ENCODE measurements around the gene ADRA1B.
"Not testable (repeated sequence)": the region's sequence is repeated elsewhere in the genome, so short reads cannot be mapped to it uniquely, and the experiment has no call there.

ADRA1B gene

DNA sequence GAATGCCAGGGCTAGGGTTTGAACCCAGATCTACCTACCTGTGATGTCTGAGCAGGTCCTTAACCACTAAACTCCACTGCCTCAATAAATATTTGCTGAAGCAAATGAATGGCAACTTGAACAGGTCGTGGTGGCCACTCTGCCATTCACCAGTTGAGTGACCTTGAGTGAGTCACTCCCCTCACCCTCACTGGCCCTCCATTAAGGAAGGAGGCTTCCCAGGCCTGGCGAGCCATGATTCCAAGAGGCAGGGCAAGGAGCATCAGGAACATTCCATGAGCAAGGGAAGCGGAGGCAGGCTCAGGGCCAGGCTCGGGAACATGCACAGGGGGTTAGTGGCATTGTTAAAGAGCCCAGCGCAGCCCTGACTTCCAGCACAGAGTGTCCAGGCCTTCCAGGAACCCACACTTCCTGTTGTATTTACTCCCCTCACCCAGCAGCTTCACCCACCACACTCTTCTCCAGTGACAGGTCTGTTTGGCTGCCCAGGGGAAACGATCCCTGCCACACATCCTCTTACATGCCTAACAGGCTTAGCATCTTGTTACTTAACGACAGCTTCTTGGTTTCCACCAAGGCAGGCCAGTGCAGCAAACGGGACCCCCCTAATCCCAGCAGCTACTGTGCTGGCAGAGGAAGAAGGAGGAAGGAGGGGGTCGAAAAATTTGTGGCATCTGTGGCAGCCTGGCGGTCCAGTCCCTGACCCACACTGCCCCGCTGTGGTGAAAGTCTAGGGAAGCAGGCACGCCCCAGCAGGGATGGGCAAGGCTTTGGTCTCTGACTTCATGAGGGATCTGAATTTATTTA, 49.0 kb downstream of the ADRA1B start:
- POLR2A ChIA-PET = no interaction called here
- CTCF ChIA-PET = interaction anchor here (0.5 to 1.9 kb wide), 4 partner anchors 12 to 520 kb away, joined by 4 read pairs; no protein-coding TSS in a partner anchor
- TF ChIP-seq ARNT (IDR thresholded peaks at IDR 0.05) (no peak), NFRKB (IDR thresholded peaks at IDR 0.05) (no peak), CTBP1 (IDR thresholded peaks at IDR 0.05; ENCODE audit: borderline replicate concordance) (no peak), FOXM1 (IDR thresholded peaks at IDR 0.05; ENCODE audit: borderline replicate concordance) (no peak), FOXA1 (IDR thresholded peaks at IDR 0.05) (no peak), SP1 (IDR thresholded peaks at IDR 0.05) (no peak), FOXK2 (IDR thresholded peaks at IDR 0.05) (no peak), HDGF (IDR thresholded peaks at IDR 0.05; ENCODE audit: borderline replicate concordance) (no peak), BHLHE40 (IDR thresholded peaks at IDR 0.05; ENCODE audit: borderline replicate concordance) (no peak), ELF4 (IDR thresholded peaks at IDR 0.05) (no peak), ZNF384 (IDR thresholded peaks at IDR 0.05) (no peak), SUZ12 (IDR thresholded peaks at IDR 0.05) (no peak), TARDBP (IDR thresholded peaks at IDR 0.05) (no peak), LEF1 (IDR thresholded peaks at IDR 0.05; ENCODE audit: borderline replicate concordance) (no peak)
- TF ChIP-seq, protein P1, sequence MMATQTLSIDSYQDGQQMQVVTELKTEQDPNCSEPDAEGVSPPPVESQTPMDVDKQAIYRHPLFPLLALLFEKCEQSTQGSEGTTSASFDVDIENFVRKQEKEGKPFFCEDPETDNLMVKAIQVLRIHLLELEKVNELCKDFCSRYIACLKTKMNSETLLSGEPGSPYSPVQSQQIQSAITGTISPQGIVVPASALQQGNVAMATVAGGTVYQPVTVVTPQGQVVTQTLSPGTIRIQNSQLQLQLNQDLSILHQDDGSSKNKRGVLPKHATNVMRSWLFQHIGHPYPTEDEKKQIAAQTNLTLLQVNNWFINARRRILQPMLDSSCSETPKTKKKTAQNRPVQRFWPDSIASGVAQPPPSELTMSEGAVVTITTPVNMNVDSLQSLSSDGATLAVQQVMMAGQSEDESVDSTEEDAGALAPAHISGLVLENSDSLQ (IDR thresholded peaks at IDR 0.05) = no peak
- peak; percentile 65 for DNase-seq (ENCODE audit: extremely low spot score)

DNA sequence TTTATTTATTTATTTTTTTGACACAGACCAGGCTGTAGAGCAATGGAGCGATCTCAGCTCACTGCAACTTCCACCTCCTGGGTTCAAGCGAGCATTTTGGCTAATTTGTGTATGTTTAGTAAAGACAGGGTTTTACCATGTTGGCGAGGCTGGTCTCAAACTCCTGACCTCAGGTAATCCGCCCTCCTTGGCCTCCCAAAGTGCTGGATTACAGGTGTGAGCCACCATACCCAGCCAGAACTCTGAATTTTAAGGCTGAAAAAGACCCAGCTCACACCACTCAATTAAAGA, 49.5 kb downstream of the ADRA1B start:
- CTCF ChIA-PET = interaction anchor here (0.5 kb wide), 1 partner anchor 31 kb away, joined by 3 read pairs; no protein-coding TSS in a partner anchor
- POLR2A ChIA-PET; DNase-seq (ENCODE audit: extremely low spot score): not testable (repeated sequence)

DNA sequence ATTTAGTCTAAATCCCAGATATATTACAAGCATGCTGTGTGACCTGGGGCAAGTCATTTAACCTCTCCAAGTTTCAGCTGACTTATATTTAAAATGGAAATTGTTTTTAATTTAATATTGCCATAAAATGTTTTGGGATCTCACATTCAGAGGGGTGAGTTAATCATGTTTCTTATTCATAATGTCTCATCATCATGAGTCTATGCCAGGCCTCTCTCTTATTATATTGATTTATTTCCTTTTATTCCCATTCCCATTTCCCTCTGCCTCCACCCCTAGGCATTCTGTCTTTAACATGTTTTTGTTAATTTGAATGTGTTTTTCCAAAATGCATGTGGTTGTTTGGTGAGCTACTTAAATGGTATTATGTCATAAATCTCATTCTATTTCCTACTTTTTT, 53.7 kb downstream of the ADRA1B start:
- no peak for DNase-seq (ENCODE audit: extremely low spot score)
- POLR2A ChIA-PET = no interaction called here
- TF ChIP-seq L3MBTL2 (conservative IDR thresholded peaks at IDR 0.05) (no peak), ZNF384 (IDR thresholded peaks at IDR 0.05) (no peak), FOXM1 (IDR thresholded peaks at IDR 0.05; ENCODE audit: borderline replicate concordance) (no peak), BHLHE40 (IDR thresholded peaks at IDR 0.05; ENCODE audit: borderline replicate concordance) (no peak), ELF4 (IDR thresholded peaks at IDR 0.05) (no peak), SUZ12 (IDR thresholded peaks at IDR 0.05) (no peak), FOXA1 (IDR thresholded peaks at IDR 0.05) (no peak), TARDBP (IDR thresholded peaks at IDR 0.05) (no peak), HDGF (IDR thresholded peaks at IDR 0.05; ENCODE audit: borderline replicate concordance) (no peak), FOXK2 (IDR thresholded peaks at IDR 0.05) (no peak), NFRKB (IDR thresholded peaks at IDR 0.05) (no peak), SP1 (IDR thresholded peaks at IDR 0.05) (no peak), CTBP1 (IDR thresholded peaks at IDR 0.05; ENCODE audit: borderline replicate concordance) (no peak), LEF1 (IDR thresholded peaks at IDR 0.05; ENCODE audit: borderline replicate concordance) (no peak), ARNT (IDR thresholded peaks at IDR 0.05) (no peak)
- TF ChIP-seq, protein P1 (IDR thresholded peaks at IDR 0.05) = no peak
- CTCF ChIA-PET = no interaction called here

DNA sequence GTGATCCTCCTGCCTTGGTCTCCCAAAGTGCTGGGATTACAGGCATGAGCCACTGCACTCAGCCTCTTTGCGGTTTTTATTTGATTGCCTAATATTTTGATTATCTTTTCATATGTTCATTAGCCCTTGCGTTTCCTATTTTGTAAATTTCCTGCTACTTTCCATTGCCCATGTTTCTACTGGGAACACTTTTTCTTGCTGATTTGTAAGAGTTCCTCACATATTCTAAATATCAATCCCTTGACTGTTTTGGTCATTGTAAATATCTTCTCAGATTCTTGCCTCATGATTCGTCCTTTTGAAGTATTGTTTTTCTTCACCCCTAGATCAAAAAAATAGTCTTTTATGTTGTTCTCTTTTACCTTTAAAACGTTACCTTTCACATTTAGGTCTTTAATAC, 54.8 kb downstream of the ADRA1B start:
- POLR2A ChIA-PET = no interaction called here
- TF ChIP-seq SP1 (IDR thresholded peaks at IDR 0.05) (no peak), LEF1 (IDR thresholded peaks at IDR 0.05; ENCODE audit: borderline replicate concordance) (no peak), HDGF (IDR thresholded peaks at IDR 0.05; ENCODE audit: borderline replicate concordance) (no peak), TARDBP (IDR thresholded peaks at IDR 0.05) (no peak), FOXM1 (IDR thresholded peaks at IDR 0.05; ENCODE audit: borderline replicate concordance) (no peak), FOXA1 (IDR thresholded peaks at IDR 0.05) (no peak), SUZ12 (IDR thresholded peaks at IDR 0.05) (no peak), NFRKB (IDR thresholded peaks at IDR 0.05) (no peak), ZNF384 (IDR thresholded peaks at IDR 0.05) (no peak), FOXK2 (IDR thresholded peaks at IDR 0.05) (no peak), ARNT (IDR thresholded peaks at IDR 0.05) (no peak), ELF4 (IDR thresholded peaks at IDR 0.05) (no peak), L3MBTL2 (conservative IDR thresholded peaks at IDR 0.05) (no peak), CTBP1 (IDR thresholded peaks at IDR 0.05; ENCODE audit: borderline replicate concordance) (no peak)
- TF ChIP-seq, protein P1 (IDR thresholded peaks at IDR 0.05) = no peak
- CTCF ChIA-PET = interaction anchor here (0.5 kb wide), 1 partner anchor 750 kb away, joined by 3 read pairs; no protein-coding TSS in a partner anchor
- no peak for DNase-seq (ENCODE audit: extremely low spot score)

DNA sequence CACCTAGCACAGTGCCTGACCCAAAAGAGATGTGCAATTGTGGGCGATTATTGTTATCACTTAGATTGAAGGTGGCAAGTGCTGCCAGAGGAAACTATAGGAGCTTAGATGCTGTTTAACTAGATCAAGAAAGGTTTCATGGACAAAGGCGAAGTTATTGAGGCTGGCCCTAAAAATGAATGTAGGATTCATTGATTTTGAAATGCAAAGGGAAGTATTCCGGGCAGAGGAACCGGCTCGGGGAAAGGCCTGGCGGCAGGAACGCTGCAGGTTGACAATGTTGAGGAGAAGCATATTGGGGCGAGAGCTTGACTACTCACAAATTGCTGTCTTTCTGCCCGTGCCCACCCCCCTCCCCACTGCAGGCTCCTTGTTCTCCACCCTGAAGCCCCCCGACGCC, 55.2 kb downstream of the ADRA1B start:
- CTCF ChIA-PET = no interaction called here
- TF ChIP-seq SP1 (IDR thresholded peaks at IDR 0.05) = no peak
- no peak for TF ChIP-seq BHLHE40 (IDR thresholded peaks at IDR 0.05; ENCODE audit: borderline replicate concordance)
- TF ChIP-seq, protein P1 (IDR thresholded peaks at IDR 0.05) = no peak
- TF ChIP-seq LEF1 (IDR thresholded peaks at IDR 0.05; ENCODE audit: borderline replicate concordance) = no peak
- no peak for TF ChIP-seq FOXK2 (IDR thresholded peaks at IDR 0.05)
- no peak for DNase-seq (ENCODE audit: extremely low spot score)
- POLR2A ChIA-PET = no interaction called here

Data from HEK293T (cell line).